ENCODE data around the gene AP3B2.

DNA sequence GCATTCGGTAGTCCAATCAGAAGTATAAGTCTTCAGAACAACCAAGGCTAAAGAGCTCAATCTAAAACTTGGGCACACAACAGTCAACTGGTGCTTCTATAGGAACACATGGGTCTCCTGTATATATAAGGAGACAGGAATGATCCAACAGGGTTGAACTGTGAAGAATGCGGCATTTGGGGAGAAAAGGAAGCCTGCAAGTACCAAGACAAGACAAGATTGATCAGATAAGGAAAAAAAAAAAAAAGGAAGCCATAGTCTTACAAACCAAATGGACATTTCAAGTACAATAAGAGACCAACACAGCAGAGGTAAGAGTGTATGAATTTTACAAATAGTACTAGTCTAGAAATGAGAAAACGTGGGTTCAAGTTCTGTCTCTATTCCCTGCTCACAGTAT is 69.0 kb downstream of the AP3B2 start:
- TF ChIP-seq, protein P1, sequence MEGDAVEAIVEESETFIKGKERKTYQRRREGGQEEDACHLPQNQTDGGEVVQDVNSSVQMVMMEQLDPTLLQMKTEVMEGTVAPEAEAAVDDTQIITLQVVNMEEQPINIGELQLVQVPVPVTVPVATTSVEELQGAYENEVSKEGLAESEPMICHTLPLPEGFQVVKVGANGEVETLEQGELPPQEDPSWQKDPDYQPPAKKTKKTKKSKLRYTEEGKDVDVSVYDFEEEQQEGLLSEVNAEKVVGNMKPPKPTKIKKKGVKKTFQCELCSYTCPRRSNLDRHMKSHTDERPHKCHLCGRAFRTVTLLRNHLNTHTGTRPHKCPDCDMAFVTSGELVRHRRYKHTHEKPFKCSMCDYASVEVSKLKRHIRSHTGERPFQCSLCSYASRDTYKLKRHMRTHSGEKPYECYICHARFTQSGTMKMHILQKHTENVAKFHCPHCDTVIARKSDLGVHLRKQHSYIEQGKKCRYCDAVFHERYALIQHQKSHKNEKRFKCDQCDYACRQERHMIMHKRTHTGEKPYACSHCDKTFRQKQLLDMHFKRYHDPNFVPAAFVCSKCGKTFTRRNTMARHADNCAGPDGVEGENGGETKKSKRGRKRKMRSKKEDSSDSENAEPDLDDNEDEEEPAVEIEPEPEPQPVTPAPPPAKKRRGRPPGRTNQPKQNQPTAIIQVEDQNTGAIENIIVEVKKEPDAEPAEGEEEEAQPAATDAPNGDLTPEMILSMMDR (conservative IDR thresholded peaks at IDR 0.05) = no peak
- TF ChIP-seq EZH2 (IDR thresholded peaks at IDR 0.05; ENCODE audit: low read depth) = no peak

Data from PC-9 (cell line).